BE2C (cell line): Measurements from ENCODE around the gene JAKMIP1.

Source experiments
- DNase-seq: peaks from one replicate; pipeline ENCODE4 v3.0.0-alpha.2; 2020
- H3K27me3 ChIP-seq: fragments of 250-450 bp; sonication (Bioruptor Pico); 2 replicates; pipeline ENCODE4 v1.5.1; 2020; ENCODE audit warnings: mild to moderate bottlenecking
- H3K36me3 ChIP-seq: fragments of 250-450 bp; sonication (Bioruptor Pico); 2 replicates; pipeline ENCODE4 v1.5.1; 2020; ENCODE audit warnings: mild to moderate bottlenecking
- H3K4me1 ChIP-seq: fragments of 250-450 bp; sonication (Bioruptor Pico); 2 replicates; pipeline ENCODE4 v1.5.1; 2020
- H3K4me3 ChIP-seq: 2 replicates; pipeline ENCODE4 v1.5.1; 2011; ENCODE audit warnings: low read depth, low read length
- H3K9me3 ChIP-seq: fragments of 250-450 bp; sonication (Bioruptor Pico); 2 replicates; pipeline ENCODE4 v1.5.1; 2020
- CTCF ChIP-seq: IDR thresholded peaks from 2 replicates; pipeline ENCODE4 v1.5.1; 2012; ENCODE audit warnings: mild to moderate bottlenecking, low read depth, low read length

Gene JAKMIP1

DNA sequence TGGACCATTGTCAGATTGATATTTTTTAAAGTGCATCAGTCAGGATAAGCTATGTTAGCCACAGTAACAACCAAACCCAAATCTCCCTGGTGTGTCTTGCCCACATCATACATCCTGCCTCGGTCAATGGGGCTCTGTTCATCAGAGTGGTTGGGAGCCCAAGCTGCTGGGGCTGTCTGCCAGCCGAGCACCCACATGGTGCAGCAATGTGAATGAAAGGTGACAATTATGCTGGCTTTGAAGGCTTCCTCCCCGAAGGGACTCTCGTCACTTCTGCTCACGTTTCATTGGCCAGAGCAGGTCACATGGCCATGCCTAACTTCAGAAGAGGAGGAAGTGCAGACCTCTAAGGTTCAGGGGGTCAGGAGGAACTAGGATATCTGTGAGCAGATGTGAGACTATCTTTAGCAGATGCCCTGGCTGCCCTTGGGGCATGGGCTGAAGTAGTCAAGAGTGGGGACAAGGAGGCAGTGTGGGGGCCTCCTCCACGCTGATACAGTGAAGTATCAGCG lies 1.3 kb upstream of the JAKMIP1 start:
- Histone ChIP-seq H3K4me3 (no peak overlapping the region), H3K9me3 (no peaks in the 10 kb centered on the region; the same call in 1 of the 2 replicates), H3K27me3 (no peaks in the 10 kb centered on the region), H3K36me3 (no peaks in the 10 kb centered on the region), H3K4me1 (peaks cover 8% of the 10 kb centered on the region; the same call in 1 of the 2 replicates)
- TF ChIP-seq CTCF, result no peak
- DNase-seq, result no peak

DNA sequence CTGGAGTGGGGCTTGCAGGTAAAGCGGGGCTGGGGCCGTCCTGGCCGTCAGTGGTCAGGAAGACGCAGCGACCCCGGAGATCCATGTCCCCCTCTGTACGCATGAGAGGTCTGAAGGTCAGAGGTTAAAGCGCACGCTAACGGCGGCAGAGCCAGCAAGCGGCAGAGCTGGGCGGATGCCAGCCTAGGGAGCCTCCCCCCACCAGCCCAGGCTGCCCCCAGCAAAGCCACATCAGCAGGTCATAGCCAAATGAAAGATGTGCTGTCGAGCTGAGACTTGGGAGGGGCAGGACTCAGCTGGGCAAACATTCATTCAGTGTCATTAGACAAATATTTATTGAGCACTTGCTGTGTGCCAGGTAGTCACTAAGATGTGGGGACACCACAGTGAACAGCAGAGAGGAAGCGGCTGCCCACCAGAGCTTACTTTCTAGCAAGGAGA lies 593 bp upstream of the JAKMIP1 start:
- no peak for DNase-seq
- H3K27me3 ChIP-seq, result no peaks in the 10 kb centered on the region
- no peaks in the 10 kb centered on the region for H3K36me3 ChIP-seq
- peaks cover 8% of the 10 kb centered on the region; the same call in 1 of the 2 replicates for H3K4me1 ChIP-seq
- H3K4me3 ChIP-seq, result peak overlapping the region; percentile 65
- TF ChIP-seq CTCF, result no peak
- H3K9me3 ChIP-seq, result no peaks in the 10 kb centered on the region; the same call in 1 of the 2 replicates

DNA sequence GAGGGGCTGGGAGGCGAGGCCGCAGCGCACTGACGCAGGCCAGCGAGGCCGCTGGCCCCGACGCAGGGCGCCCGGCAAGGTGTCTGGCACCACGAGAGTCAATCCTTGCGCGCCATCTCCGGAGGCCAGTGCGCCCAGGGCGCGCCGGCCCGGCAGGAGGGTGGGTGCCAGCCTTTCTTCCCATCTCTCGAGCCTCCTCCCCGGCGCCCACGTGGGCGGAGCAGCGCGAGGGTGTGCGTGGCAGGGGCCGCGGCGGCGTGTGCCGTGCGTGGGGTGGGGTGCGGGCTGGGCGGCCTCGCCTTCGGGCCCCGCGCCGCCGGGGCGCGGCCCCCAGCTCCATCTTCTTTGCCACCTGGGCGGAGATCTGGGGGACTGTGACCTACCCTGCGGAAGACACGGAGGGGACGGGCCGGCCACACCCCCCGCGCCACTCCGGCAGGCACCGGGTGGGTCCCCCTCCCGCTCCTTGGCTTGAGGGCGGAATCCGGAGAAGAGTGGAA lies 877 bp downstream of the JAKMIP1 start:
- no peaks in the 10 kb centered on the region for H3K36me3 ChIP-seq
- H3K27me3 ChIP-seq, result no peaks in the 10 kb centered on the region
- H3K4me3 ChIP-seq, result peak overlapping the region; percentile 63
- no peaks in the 10 kb centered on the region; the same call in 1 of the 2 replicates for H3K9me3 ChIP-seq
- H3K4me1 ChIP-seq, result peaks cover 8% of the 10 kb centered on the region; the same call in 1 of the 2 replicates
- peak; percentile 28 for DNase-seq
- no peak for TF ChIP-seq CTCF

- peak; percentile 24; the same call in 1 of the 2 replicates for TF ChIP-seq CTCF
- Histone ChIP-seq H3K36me3 (no peaks in the 10 kb centered on the region), H3K4me1 (peaks cover 8% of the 10 kb centered on the region; the same call in 1 of the 2 replicates), H3K9me3 (no peaks in the 10 kb centered on the region; the same call in 1 of the 2 replicates), H3K4me3 (peak overlapping the region; percentile 63), H3K27me3 (no peaks in the 10 kb centered on the region)
- DNase-seq, result peak; percentile 60
Observed at GRCh38 chr4:6198768-6199421, 1.5 kb downstream of the JAKMIP1 start.

- Histone ChIP-seq H3K4me1 (peaks cover 8% of the 10 kb centered on the region; the same call in 1 of the 2 replicates), H3K9me3 (no peaks in the 10 kb centered on the region; the same call in 1 of the 2 replicates), H3K36me3 (no peaks in the 10 kb centered on the region), H3K27me3 (no peaks in the 10 kb centered on the region), H3K4me3 (no peak overlapping the region; the same call in 1 of the 2 replicates)
- TF ChIP-seq CTCF, result no peak
- DNase-seq, result no peak
Observed at GRCh38 chr4:6198278-6198677, 2.1 kb downstream of the JAKMIP1 start.
